NT2/D1 (cell line): ENCODE measurements around the gene BUD23.
"Not testable (repeated sequence)": the region's sequence is repeated elsewhere in the genome, so short reads cannot be mapped to it uniquely, and the experiment has no call there.

Experiments used
- SUZ12 ChIP-seq: IDR thresholded peaks from 2 replicates; pipeline ENCODE4 v1.6.1; 2011; ENCODE audit not compliant: insufficient read length, insufficient read depth; ENCODE audit errors: extremely low read depth
- YY1 ChIP-seq: IDR thresholded peaks from 2 replicates; pipeline ENCODE4 v1.6.1; 2011; ENCODE audit not compliant: insufficient read length, insufficient read depth
- ZNF274 ChIP-seq: IDR thresholded peaks from 2 replicates; pipeline ENCODE4 v1.6.1; 2011; ENCODE audit warnings: mild to moderate bottlenecking, low read depth, low read length

DNA sequence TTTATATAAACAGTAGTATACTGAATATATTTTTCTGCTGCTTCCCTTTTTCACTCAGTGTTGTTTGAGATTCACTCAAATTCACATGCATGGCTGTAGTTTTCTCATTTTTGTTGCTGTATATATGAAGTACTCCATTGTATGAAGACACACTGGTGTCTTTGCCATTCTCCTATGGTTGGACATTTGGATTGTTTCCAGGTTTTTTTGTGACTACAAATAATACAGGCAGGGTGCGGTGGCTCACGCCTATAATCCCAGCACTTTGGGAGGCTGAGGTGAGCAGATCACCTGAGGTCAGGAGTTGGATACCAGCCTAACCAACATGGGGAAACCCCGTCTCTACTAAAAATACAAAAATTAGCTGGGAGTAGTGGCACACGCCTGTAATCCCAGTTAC lies 22.8 kb upstream of the BUD23 start:
- TF ChIP-seq YY1, ZNF274, SUZ12: not testable (repeated sequence)
